Left renal pelvis (tissue), 4 donors: ENCODE results near the gene SCYL1. TPM values are rescaled to one million over a fixed set of nuclear protein-coding genes. Genes with fewer than 3 reads are reported as not detected.
A peak's percentile ranks its signal among the peaks of the same experiment; 100 is the strongest.

ENCODE experiments used
- DNase-seq, 4 donors: peaks; one replicate each; pipeline ENCODE4 v3.0.0-alpha.2; 2013; ENCODE audit warnings: low read depth in 4 of 4, low spot score in 3 of 4
- polyA plus RNA-seq, 4 donors: library from polyadenylated mRNA; unstranded; fragments of 120-200 nt; gene quantifications; one replicate each; pipeline ENCODE4 v1.2.1, GENCODE V29; 2013; ENCODE audit not compliant: insufficient read length in 4 of 4

Gene SCYL1
- polyA plus RNA-seq, 4 donors = 58.6 to 83.9 (median 59.5) TPM

- DNase-seq = no peak
These were observed 32.1 kb upstream of the SCYL1 start for GRCh38 chr11:65492637-65493366.

- DNase-seq = no peak
These were observed 31.3 kb upstream of the SCYL1 start for GRCh38 chr11:65493367-65494176.

GRCh38 chr11:65496304-65497140, 28.4 kb upstream of the SCYL1 start:
- DNase-seq = no peak

GRCh38 chr11:65497141-65498041, 27.5 kb upstream of the SCYL1 start:
- DNase-seq = peak; percentile 96 to 97 (median 96)

- no peak for DNase-seq
These were observed 26.7 kb upstream of the SCYL1 start for GRCh38 chr11:65498042-65498726.

DNA sequence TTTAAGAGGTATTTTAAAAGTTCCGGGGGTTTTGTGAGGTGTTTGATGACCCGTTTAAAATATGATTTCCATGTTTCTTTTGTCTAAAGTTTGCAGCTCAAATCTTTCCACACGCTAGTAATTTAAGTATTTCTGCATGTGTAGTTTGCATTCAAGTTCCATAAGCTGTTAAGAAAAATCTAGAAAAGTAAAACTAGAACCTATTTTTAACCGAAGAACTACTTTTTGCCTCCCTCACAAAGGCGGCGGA, 26.2 kb upstream of the SCYL1 start:
- no peak for DNase-seq

DNA sequence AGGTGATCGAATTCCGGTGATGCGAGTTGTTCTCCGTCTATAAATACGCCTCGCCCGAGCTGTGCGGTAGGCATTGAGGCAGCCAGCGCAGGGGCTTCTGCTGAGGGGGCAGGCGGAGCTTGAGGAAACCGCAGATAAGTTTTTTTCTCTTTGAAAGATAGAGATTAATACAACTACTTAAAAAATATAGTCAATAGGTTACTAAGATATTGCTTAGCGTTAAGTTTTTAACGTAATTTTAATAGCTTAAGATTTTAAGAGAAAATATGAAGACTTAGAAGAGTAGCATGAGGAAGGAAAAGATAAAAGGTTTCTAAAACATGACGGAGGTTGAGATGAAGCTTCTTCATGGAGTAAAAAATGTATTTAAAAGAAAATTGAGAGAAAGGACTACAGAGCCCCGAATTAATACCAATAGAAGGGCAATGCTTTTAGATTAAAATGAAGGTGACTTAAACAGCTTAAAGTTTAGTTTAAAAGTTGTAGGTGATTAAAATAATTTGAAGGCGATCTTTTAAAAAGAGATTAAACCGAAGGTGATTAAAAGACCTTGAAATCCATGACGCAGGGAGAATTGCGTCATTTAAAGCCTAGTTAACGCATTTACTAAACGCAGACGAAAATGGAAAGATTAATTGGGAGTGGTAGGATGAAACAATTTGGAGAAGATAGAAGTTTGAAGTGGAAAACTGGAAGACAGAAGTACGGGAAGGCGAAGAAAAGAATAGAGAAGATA, 25.7 kb upstream of the SCYL1 start, which contains the start of gene MALAT1:
Gene MALAT1 (plus strand): TSS at position 69 of the 736 bp plus-strand sequence.
- DNase-seq = peak in 3 of 4 donors; percentile 94 to 95 (median 94)

GRCh38 chr11:65499713-65500386, 25.0 kb upstream of the SCYL1 start:
- DNase-seq = no peak

DNA sequence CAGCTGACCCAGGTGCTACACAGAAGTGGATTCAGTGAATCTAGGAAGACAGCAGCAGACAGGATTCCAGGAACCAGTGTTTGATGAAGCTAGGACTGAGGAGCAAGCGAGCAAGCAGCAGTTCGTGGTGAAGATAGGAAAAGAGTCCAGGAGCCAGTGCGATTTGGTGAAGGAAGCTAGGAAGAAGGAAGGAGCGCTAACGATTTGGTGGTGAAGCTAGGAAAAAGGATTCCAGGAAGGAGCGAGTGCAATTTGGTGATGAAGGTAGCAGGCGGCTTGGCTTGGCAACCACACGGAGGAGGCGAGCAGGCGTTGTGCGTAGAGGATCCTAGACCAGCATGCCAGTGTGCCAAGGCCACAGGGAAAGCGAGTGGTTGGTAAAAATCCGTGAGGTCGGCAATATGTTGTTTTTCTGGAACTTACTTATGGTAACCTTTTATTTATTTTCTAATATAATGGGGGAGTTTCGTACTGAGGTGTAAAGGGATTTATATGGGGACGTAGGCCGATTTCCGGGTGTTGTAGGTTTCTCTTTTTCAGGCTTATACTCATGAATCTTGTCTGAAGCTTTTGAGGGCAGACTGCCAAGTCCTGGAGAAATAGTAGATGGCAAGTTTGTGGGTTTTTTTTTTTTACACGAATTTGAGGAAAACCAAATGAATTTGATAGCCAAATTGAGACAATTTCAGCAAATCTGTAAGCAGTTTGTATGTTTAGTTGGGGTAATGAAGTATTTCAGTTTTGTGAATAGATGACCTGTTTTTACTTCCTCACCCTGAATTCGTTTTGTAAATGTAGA, 24.3 kb upstream of the SCYL1 start:
- no peak for DNase-seq

DNA sequence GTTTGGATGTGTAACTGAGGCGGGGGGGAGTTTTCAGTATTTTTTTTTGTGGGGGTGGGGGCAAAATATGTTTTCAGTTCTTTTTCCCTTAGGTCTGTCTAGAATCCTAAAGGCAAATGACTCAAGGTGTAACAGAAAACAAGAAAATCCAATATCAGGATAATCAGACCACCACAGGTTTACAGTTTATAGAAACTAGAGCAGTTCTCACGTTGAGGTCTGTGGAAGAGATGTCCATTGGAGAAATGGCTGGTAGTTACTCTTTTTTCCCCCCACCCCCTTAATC, 23.8 kb upstream of the SCYL1 start:
- DNase-seq = no peak

GRCh38 chr11:65501472-65502273, 23.2 kb upstream of the SCYL1 start:
- no peak for DNase-seq

DNA sequence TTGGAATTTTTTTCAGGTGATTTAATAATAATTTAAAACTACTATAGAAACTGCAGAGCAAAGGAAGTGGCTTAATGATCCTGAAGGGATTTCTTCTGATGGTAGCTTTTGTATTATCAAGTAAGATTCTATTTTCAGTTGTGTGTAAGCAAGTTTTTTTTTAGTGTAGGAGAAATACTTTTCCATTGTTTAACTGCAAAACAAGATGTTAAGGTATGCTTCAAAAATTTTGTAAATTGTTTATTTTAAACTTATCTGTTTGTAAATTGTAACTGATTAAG, 22.7 kb upstream of the SCYL1 start:
- no peak for DNase-seq

DNA sequence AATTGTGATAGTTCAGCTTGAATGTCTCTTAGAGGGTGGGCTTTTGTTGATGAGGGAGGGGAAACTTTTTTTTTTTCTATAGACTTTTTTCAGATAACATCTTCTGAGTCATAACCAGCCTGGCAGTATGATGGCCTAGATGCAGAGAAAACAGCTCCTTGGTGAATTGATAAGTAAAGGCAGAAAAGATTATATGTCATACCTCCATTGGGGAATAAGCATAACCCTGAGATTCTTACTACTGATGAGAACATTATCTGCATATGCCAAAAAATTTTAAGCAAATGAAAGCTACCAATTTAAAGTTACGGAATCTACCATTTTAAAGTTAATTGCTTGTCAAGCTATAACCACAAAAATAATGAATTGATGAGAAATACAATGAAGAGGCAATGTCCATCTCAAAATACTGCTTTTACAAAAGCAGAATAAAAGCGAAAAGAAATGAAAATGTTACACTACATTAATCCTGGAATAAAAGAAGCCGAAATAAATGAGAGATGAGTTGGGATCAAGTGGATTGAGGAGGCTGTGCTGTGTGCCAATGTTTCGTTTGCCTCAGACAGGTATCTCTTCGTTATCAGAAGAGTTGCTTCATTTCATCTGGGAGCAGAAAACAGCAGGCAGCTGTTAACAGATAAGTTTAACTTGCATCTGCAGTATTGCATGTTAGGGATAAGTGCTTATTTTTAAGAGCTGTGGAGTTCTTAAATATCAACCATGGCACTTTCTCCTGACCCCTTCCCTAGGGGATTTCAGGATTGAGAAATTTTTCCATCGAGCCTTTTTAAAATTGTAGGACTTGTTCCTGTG, 22.1 kb upstream of the SCYL1 start:
- no peak for DNase-seq

GRCh38 chr11:65503368-65503948, 21.4 kb upstream of the SCYL1 start:
- no peak for DNase-seq

DNA sequence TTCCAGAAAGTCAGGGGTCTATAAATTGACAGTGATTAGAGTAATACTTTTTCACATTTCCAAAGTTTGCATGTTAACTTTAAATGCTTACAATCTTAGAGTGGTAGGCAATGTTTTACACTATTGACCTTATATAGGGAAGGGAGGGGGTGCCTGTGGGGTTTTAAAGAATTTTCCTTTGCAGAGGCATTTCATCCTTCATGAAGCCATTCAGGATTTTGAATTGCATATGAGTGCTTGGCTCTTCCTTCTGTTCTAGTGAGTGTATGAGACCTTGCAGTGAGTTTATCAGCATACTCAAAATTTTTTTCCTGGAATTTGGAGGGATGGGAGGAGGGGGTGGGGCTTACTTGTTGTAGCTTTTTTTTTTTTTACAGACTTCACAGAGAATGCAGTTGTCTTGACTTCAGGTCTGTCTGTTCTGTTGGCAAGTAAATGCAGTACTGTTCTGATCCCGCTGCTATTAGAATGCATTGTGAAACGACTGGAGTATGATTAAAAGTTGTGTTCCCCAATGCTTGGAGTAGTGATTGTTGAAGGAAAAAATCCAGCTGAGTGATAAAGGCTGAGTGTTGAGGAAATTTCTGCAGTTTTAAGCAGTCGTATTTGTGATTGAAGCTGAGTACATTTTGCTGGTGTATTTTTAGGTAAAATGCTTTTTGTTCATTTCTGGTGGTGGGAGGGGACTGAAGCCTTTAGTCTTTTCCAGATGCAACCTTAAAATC, 20.8 kb upstream of the SCYL1 start:
- no peak for DNase-seq
